Ectodermal cell (in vitro differentiated cells): ENCODE measurements around the gene CLCN3. TPM values are rescaled to one million over a fixed set of nuclear protein-coding genes. Genes with fewer than 3 reads are reported as not detected.
"Not testable (repeated sequence)": the region's sequence is repeated elsewhere in the genome, so short reads cannot be mapped to it uniquely, and the experiment has no call there.

Experiments used
- H3K27ac ChIP-seq: 2 replicates; pipeline ENCODE4 v1.7.0; 2013; ENCODE audit warnings: mild to moderate bottlenecking, low read depth, low read length; ENCODE audit not compliant: insufficient read depth, poor library complexity, severe bottlenecking
- H3K27me3 ChIP-seq: 2 replicates; pipeline ENCODE4 v1.7.0; 2013; ENCODE audit warnings: mild to moderate bottlenecking, low read length; ENCODE audit not compliant: insufficient read depth, control insufficient read depth, poor library complexity, severe bottlenecking
- H3K36me3 ChIP-seq: one replicate; pipeline ENCODE4 v1.7.0; 2013; ENCODE audit warnings: low read length; ENCODE audit not compliant: control insufficient read depth, insufficient read depth
- H3K4me1 ChIP-seq: one replicate; pipeline ENCODE4 v1.7.0; 2013; ENCODE audit warnings: low read length; ENCODE audit not compliant: control insufficient read depth, insufficient read depth
- H3K4me3 ChIP-seq: 2 replicates; pipeline ENCODE4 v1.7.0; 2013; ENCODE audit warnings: low read depth, low read length, control low read depth; ENCODE audit not compliant: insufficient read depth
- H3K9me3 ChIP-seq: 2 replicates; pipeline ENCODE4 v1.7.0; 2013; ENCODE audit warnings: mild to moderate bottlenecking, low read length, moderate library complexity; ENCODE audit not compliant: control insufficient read depth
- WGBS, 2 experiments: methylation state at CpG; one replicate each; pipeline ENCODE4 v1.1.7; 2013; ENCODE audit warnings: missing lambda C conversion rate in 2 of 2; 5-methylcytosine and 5-hydroxymethylcytosine counted together
- polyA plus RNA-seq, 4 experiments: library from polyadenylated mRNA; stranded (reverse); fragments of 50-300 nt; gene quantifications; one replicate each; pipeline ENCODE4 v1.2.3, GENCODE V29; 2013

The CLCN3 gene
- 40.5 TPM for polyA plus RNA-seq (2013, experiment 1 of 4)
- polyA plus RNA-seq (2013, experiment 2 of 4) = 38.5 TPM
- 25.7 TPM for polyA plus RNA-seq (2013, experiment 3 of 4)
- 30.3 TPM for polyA plus RNA-seq (2013, experiment 4 of 4)

DNA sequence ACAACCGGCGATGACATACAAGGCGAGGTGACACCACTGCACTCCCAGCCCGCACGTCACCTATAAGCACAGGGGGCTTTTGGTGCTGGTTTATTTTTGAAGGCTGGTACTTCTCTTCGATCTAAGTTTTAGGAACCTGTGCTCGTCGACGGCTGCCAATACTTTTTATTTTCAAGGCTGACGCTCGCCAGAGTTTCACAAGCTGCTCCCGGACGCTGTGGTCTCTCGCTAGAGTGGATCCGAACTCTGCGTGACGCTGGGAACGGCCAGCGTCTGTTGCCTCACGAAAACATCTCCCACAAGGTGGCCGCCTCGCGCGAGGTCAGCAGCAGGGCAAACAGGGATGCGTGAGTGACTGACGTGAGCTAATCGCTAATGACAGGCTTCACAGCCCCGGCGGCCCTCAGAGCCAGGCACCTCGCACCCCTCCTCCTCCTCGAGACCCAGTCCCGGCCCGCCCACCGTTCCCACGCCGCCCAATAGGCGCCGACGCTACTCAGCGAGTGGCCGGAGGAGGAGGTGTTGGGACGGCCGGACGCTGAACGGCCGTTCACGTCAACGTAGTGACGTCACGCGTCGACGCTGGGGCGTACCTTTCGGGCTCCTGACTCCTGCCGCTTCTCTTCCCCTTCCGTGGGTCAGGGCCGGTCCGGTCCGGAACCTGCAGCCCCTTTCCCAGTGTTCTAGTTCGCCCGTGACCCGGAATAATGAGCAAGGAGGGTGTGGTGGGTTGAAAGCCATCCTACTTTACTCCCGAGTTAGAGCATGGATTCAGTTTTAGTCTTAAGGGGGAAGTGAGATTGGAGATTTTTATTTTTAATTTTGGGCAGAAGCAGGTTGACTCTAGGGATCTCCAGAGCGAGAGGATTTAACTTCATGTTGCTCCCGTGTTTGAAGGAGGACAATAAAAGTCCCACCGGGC, at the start of gene CLCN3:
CLCN3 (plus strand) TSS at position 621 of the 922 bp plus-strand sequence. CDS start 15,351 bp downstream, outside the sequence.
- peaks cover 10% of the 10 kb centered on the region for H3K4me1 ChIP-seq
- peak within 1 kb of the TSS; percentile 94 for H3K27ac ChIP-seq
- H3K9me3 ChIP-seq = no peaks in the 10 kb centered on the region
- no peaks in the 10 kb centered on the region for H3K27me3 ChIP-seq
- peak within 1 kb of the TSS; percentile 77 for H3K4me3 ChIP-seq
- 0% methylated on average over 67 of the region's 67 CpGs for WGBS, 2 experiments
- no peaks in the 10 kb centered on the region for H3K36me3 ChIP-seq

DNA sequence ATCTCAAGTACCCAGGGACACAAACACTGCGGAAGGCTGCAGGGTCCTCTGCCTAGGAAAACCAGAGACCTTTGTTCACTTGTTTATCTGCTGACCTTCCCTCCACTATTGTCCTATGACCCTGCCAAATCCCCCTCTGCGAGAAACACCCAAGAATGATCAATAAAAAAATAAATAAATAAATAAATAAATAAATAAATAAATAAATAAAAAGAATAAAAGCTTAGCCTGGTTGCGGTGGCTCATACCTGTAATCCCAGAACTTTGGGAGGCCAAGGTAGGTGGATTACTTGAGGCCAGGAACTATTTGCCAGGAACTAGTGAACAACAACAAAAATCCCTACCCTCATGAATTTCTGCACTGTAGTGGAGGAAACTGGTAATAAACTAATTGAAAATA, 49.4 kb upstream of the CLCN3 start:
- not testable (repeated sequence) for H3K4me1 ChIP-seq, H3K27me3 ChIP-seq, H3K4me3 ChIP-seq, H3K36me3 ChIP-seq, H3K27ac ChIP-seq, H3K9me3 ChIP-seq
- 80 to 100% methylated on average over 1 of the region's 3 CpGs for WGBS, 2 experiments

DNA sequence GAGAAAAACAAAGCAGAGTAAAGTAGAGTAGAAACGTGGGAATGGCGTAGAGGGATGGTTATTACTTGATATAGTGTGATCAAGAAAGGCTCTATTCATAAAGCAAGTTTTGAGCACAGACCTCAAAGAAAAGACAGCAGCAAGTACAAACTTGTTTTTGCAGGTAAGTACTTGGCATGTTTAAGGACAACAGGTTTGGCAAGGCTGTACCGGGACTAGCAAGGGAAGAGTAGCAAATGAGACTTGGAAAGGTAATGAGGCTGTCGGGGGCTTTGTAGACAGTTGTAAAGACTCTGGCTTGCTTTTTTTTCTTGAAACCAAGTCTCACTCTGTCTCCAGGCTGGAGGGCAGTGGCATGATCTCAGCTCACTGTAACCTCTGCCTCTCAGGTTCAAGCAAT, 48.9 kb upstream of the CLCN3 start:
- no peak overlapping the region for H3K4me3 ChIP-seq
- H3K9me3 ChIP-seq = no peaks in the 10 kb centered on the region
- 94 to 96% methylated on average over 4 of the region's 4 CpGs for WGBS, 2 experiments
- H3K27me3 ChIP-seq = no peaks in the 10 kb centered on the region
- peaks cover 4% of the 10 kb centered on the region for H3K36me3 ChIP-seq
- H3K27ac ChIP-seq = no peak overlapping the region
- no peaks in the 10 kb centered on the region for H3K4me1 ChIP-seq

DNA sequence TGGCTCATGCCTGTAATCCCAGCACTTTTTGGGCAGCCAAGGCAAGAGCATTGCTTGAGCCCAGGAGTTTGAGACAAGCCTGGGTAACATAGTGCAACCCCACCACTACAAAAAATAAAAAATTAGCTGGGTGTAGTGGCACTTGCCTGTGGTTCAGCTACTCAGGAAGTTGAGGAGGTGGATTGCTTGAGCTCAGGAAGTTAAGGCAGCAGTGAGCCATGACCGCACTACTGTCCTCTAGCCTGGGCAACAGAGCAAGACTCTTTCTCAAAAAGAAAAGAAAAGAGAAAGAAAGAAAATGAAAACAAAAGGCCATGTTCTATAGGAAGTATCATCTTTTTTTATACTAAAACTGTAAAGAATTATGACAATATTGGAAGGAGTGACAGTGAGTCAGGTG, 46.5 kb upstream of the CLCN3 start:
- 94 to 100% methylated on average over 1 of the region's 1 CpG for WGBS, 2 experiments
- no peaks in the 10 kb centered on the region for H3K9me3 ChIP-seq
- H3K27ac ChIP-seq = no peak overlapping the region
- H3K4me1 ChIP-seq = no peaks in the 10 kb centered on the region
- H3K36me3 ChIP-seq = peaks cover 4% of the 10 kb centered on the region
- no peaks in the 10 kb centered on the region for H3K27me3 ChIP-seq
- no peak overlapping the region for H3K4me3 ChIP-seq

DNA sequence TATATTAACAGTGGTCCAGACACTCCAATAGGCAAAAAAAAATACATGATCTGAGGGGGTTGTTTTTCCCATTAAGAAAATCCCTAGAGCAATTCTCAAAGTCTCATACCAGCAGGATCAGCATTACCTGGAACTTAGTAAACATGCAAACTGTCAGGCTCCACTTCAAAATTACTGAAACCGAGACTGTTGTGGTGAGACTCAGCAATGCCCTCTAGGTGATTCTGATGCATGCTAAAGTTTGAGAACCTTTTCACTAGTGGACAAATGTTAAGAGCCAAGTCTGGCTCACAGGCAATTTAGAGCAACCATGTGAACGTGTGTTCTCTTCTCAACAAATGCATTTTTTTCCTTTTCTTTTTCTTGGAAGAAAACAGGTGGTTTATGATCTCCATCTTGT, 38.2 kb upstream of the CLCN3 start:
- peaks cover 5% of the 10 kb centered on the region for H3K36me3 ChIP-seq
- H3K27ac ChIP-seq = no peak overlapping the region
- WGBS, 2 experiments = 94 to 96% methylated on average over 2 of the region's 2 CpGs
- no peaks in the 10 kb centered on the region for H3K9me3 ChIP-seq
- H3K27me3 ChIP-seq = no peaks in the 10 kb centered on the region
- H3K4me3 ChIP-seq = no peak overlapping the region
- no peaks in the 10 kb centered on the region for H3K4me1 ChIP-seq

DNA sequence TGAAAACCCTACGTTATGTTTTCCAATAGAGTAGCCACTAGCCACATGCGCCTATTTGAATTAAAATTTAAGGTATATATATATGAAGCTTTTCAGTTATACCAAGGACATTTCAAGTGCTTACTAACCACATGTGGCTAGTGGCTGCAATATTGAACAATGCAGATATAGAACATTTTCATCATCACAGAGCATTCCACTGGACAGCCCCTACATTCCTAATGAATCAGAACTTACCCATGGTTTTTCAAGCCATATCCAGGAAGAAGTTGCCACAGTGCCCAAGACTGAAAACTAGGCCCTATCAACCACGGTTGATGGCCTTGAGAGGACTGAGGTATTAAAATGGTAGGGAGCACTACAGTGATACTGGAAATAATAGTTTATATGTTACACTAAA, 37.7 kb upstream of the CLCN3 start:
- 100% methylated on average over 2 to 3 of the region's 3 CpGs for WGBS, 2 experiments
- Histone ChIP-seq H3K36me3 (peaks cover 5% of the 10 kb centered on the region), H3K27ac (no peak overlapping the region), H3K4me1 (no peaks in the 10 kb centered on the region), H3K4me3 (no peak overlapping the region), H3K27me3 (no peaks in the 10 kb centered on the region), H3K9me3 (no peaks in the 10 kb centered on the region)

DNA sequence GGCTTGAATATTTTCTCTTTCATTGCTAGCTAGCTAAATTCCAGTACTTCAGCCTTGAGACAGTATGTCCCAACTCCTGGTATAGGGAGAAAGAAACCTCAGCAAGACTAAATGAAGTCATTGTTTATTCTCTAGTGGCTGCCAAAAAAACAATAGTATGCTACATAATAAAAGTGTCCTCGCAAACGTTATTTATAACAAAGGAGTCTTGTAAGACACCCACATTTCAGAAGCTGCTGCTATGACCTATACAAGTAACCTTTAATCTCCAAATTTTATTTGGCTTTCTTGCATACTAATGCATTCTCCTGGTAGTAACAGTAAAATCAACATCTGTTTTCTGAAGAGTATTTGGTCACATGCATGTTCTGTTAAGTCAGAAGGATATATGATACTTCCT, 36.8 kb upstream of the CLCN3 start:
- Histone ChIP-seq H3K9me3 (no peaks in the 10 kb centered on the region), H3K36me3 (peaks cover 5% of the 10 kb centered on the region), H3K27ac (no peak overlapping the region), H3K4me3 (no peak overlapping the region), H3K27me3 (no peaks in the 10 kb centered on the region), H3K4me1 (no peaks in the 10 kb centered on the region)
- WGBS, 2 experiments = 67 to 73% methylated on average over 2 of the region's 2 CpGs

DNA sequence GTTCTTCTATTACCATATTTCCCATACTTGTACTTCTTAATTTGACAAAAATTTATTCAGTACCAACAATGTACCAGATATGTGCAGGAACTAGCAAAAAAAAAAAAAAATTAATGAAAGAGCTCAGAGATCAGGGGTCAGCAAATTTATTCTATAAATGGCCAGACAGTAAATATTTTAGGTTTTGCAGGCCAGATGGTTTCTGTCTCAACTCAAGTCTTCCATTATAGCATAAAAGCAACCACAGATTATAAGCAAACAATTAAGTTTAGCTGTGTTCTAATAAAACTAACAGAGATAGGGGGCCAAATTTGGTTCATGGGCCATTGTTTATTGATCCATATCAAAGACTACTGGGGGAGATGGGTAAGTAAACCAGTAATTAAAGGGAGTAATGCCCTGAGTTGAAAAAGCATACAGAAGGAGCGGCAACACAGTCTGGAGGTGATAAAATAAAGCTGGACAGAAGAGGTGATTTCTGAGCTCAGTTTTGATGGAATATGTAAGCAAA, 27.3 kb upstream of the CLCN3 start:
- no peaks in the 10 kb centered on the region for H3K9me3 ChIP-seq
- no peak overlapping the region for H3K27ac ChIP-seq
- H3K27me3 ChIP-seq = no peaks in the 10 kb centered on the region
- 86 to 98% methylated on average over 1 of the region's 1 CpG for WGBS, 2 experiments
- no peak overlapping the region for H3K4me3 ChIP-seq
- peaks cover 5% of the 10 kb centered on the region for H3K36me3 ChIP-seq
- H3K4me1 ChIP-seq = no peaks in the 10 kb centered on the region

DNA sequence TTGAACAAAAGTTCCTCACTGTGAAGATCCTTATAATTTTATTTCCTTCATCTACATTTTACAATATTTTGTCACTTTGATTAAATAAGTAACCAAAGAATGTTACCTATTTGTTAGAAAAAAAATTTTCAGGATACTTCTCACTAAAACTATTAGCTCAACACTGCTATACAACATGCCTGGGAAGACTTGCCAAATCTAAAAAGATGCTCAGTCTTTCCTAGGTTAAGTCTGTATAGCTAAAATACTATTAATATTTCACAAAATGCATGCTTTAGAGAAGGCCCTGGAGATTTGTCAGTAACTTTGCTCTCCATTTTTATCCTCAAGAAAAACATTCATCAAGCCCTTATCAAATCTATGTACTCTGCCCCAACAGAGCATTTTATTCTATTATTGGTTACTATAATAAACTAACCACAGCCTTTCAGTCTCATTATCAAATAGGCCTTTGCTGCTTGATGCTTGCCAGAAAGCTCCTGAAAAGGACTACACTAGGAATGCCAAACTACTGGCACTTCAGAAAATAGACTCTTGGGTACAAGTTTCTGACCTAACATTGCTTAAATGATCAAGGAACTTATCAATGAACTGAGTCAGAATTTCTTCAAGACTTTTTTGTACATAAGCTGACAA, 25.7 kb upstream of the CLCN3 start:
- no peaks in the 10 kb centered on the region for H3K9me3 ChIP-seq
- H3K4me3 ChIP-seq = no peak overlapping the region
- H3K27ac ChIP-seq = no peak overlapping the region
- no peaks in the 10 kb centered on the region for H3K27me3 ChIP-seq
- H3K4me1 ChIP-seq = no peaks in the 10 kb centered on the region
- H3K36me3 ChIP-seq = peaks cover 5% of the 10 kb centered on the region

DNA sequence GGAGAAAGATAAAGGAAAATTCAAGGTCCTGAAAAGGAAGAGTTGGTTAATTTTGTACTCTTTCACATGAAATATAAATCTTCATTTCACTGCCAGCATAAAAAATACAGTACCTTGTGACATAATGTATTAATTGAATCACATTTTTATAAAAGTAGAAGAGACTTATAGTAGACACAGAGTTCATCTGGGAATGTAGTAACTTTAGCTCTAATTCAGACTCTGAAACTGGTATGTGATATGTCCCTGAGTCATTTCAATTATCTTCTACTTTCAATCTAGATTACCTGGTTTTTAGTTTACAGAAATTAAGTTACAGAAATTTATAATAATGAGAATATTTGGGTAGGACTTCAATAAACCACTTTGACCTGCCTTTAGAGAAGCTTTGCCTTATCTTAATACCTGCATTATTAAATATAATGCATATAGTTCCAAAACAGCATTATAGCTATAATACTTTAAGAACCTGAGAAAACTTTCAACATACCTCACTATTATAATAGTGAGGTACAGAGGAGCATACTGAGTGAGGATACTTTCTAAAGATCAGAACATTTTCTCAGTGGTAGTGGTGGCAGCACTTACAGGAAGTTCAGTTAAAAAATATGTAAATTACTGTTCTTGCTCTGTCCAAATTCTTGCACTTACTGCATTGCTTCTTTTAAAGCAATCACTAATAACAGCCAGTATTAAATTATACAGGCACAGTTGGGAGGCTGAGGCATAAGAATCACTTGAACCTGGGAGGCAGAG, 19.2 kb upstream of the CLCN3 start:
- Histone ChIP-seq H3K27ac (no peak overlapping the region), H3K4me3 (no peak overlapping the region), H3K36me3 (peaks cover 7% of the 10 kb centered on the region), H3K4me1 (no peaks in the 10 kb centered on the region), H3K27me3 (no peaks in the 10 kb centered on the region), H3K9me3 (no peaks in the 10 kb centered on the region)
